BLaER1 treated with 17β-estradiol and CSF1 and Interleukin-3, amounts not matched to agents 10 nM and 100 nM (cell line): Measurements from ENCODE around the gene SLC39A7.

ENCODE experiments used
- H3K27ac ChIP-seq, 11 experiments: shearing (Covaris generic); formaldehyde crosslinking; 2 replicates each; pipeline ENCODE4 v1.8.1; 2022
- H3K27me3 ChIP-seq, 11 experiments: shearing (Covaris generic); formaldehyde crosslinking; 2 replicates each; pipeline ENCODE4 v1.8.1; 2022
- H3K36me3 ChIP-seq, 11 experiments: shearing (Covaris generic); formaldehyde crosslinking; 2 replicates each; pipeline ENCODE4 v1.8.1; 2022
- H3K4me1 ChIP-seq, 10 experiments: shearing (Covaris generic); formaldehyde crosslinking; 2 replicates each; pipeline ENCODE4 v1.8.1; 2022
- H3K4me2 ChIP-seq, 11 experiments: shearing (Covaris generic); formaldehyde crosslinking; 2 replicates each; pipeline ENCODE4 v1.8.1; 2022
- H3K4me3 ChIP-seq, 10 experiments: shearing (Covaris generic); formaldehyde crosslinking; 2 replicates each; pipeline ENCODE4 v1.8.1; 2022
- H3K9ac ChIP-seq, 11 experiments: shearing (Covaris generic); formaldehyde crosslinking; 2 replicates each; pipeline ENCODE4 v1.8.1; 2022
- H3K9me3 ChIP-seq, 11 experiments: shearing (Covaris generic); formaldehyde crosslinking; replicated peaks in 1 of 11; 2 replicates each; pipeline ENCODE4 v1.8.1; 2022
- H4K20me1 ChIP-seq, 11 experiments: shearing (Covaris generic); formaldehyde crosslinking; 2 replicates each; pipeline ENCODE4 v1.8.1; 2022
- Cebpa-rat ChIP-seq, 11 experiments: shearing (Covaris generic); IDR thresholded peaks; 2 replicates each; pipeline ENCODE4 v1.8.1; 2022

The SLC39A7 gene

GRCh38 chr6:33173535-33174180 lies 27.0 kb upstream of the SLC39A7 start:
- no peak for TF ChIP-seq Cebpa-rat (IDR thresholded peaks at IDR 0.05)
- Histone ChIP-seq H3K36me3 (no peaks in the 10 kb centered on the region), H3K9ac (peak overlapping the region in 8 of 11 experiments; percentile 8 to 54 (median 34); a peak in 10 of 22 replicates), H3K4me1 (peaks cover 22 to 94% (median 84%) of the 10 kb centered on the region in 10 experiments), H4K20me1 (no peaks in the 10 kb centered on the region), H3K27me3 (no peaks in the 10 kb centered on the region), H3K9me3 (no peaks in the 10 kb centered on the region), H3K4me2 (peak overlapping the region; percentile 8 to 93 (median 86); a peak in 21 of 22 replicates), H3K4me3 (no peak overlapping the region; a peak in 1 of 20 replicates), H3K27ac (no peak overlapping the region)

DNA sequence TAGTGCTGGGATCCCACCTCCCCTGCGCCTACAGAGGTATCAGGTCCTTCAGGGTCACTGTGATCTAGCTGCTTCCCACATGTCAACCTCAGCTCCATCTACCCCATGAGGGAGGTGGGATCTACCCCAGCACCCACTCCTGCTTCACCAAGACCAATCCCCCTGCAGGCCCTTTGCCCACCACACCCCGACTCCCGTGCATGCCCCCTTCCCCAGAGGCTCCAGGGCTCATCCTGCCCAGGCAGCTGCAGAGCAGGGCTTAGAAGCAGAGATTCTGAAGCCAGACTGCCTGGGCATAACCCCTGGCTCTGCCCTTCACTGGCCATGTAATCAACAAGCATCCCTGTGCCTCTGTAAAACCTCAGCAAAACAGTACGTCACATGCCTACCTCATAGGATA lies 25.9 kb upstream of the SLC39A7 start:
- Histone ChIP-seq H3K9ac (peak overlapping the region in 1 of 11 experiments; percentile 54; a peak in 1 of 22 replicates), H3K36me3 (no peaks in the 10 kb centered on the region), H3K4me3 (no peak overlapping the region), H3K9me3 (no peaks in the 10 kb centered on the region), H3K4me2 (peak overlapping the region in 9 of 11 experiments; percentile 71 to 93 (median 86); a peak in 17 of 22 replicates), H4K20me1 (no peaks in the 10 kb centered on the region), H3K27me3 (no peaks in the 10 kb centered on the region), H3K4me1 (peaks cover 18 to 91% (median 77%) of the 10 kb centered on the region in 10 experiments), H3K27ac (no peak overlapping the region)
- no peak for TF ChIP-seq Cebpa-rat (IDR thresholded peaks at IDR 0.05)

GRCh38 chr6:33175436-33176069 lies 25.1 kb upstream of the SLC39A7 start:
- no peak for TF ChIP-seq Cebpa-rat (IDR thresholded peaks at IDR 0.05)
- Histone ChIP-seq H3K4me2 (peak overlapping the region in 7 of 11 experiments; percentile 77 to 93 (median 87); a peak in 13 of 22 replicates), H3K9ac (peak overlapping the region in 1 of 11 experiments; percentile 54; a peak in 1 of 22 replicates), H3K27ac (no peak overlapping the region), H3K9me3 (no peaks in the 10 kb centered on the region), H3K36me3 (no peaks in the 10 kb centered on the region), H3K4me3 (no peak overlapping the region), H4K20me1 (no peaks in the 10 kb centered on the region), H3K27me3 (no peaks in the 10 kb centered on the region), H3K4me1 (peaks cover 14 to 83% (median 70%) of the 10 kb centered on the region in 10 experiments)

- no peak for TF ChIP-seq Cebpa-rat (IDR thresholded peaks at IDR 0.05)
- H3K27me3 ChIP-seq: no peaks in the 10 kb centered on the region
These were observed 23.8 kb upstream of the SLC39A7 start for GRCh38 chr6:33176906-33177305.

DNA sequence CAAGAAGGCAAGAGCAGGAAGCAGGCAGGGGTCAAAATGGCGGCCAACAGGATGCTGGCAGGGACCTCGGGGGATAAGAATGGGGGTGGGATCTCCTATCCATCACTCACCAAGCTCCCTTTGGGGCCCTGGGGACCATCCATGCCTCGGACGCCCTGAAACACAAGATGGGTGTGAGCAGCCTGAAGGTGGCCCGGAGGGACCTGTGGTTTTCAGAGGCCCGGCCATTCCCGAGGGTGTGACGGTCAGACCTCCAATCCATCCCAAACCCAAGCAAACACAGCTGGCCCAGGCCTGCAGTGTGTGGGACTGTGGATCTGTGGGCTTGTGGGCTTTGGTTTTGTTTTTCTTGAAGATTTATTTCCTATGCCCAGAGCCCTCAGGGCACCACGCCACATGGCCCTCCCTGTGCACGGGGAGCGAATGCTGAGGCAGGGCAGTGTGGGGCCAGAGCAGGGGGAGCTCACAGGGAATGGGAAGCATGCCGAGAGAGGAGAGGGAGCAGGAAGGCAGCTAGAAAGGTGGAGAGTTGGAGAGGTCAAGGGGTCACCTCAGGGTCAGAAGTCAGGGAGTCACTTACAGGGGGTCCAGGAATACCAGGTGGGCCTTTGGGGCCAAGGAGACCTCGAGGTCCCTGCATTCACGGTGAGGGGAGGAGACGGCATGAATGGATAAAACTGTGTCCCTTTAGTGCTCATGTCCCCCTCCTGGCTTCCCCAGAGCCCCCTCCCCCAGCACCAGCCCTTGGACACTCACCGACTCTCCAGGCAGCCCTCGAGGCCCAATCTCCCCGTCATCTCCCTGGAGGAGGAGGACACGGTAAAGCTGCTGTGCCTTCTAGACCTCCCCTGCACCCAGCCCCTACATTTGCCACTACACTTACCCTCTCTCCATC lies 22.9 kb upstream of the SLC39A7 start:
- peaks cover 0 to 6% (median 3%) of the 10 kb centered on the region in 11 experiments; a peak in 9 of 22 replicates for H3K9me3 ChIP-seq
- 0 out of 22 replicates have a peak overlapping the region, but pooled peaks of 2 of the 11 experiments have one; percentile 24 to 26 for H3K9ac ChIP-seq
- peak overlapping the region; percentile 5 to 92 (median 62); a peak in 19 of 22 replicates for H3K4me2 ChIP-seq
- H4K20me1 ChIP-seq: no peaks in the 10 kb centered on the region
- H3K27me3 ChIP-seq: no peaks in the 10 kb centered on the region
- no peaks in the 10 kb centered on the region for H3K36me3 ChIP-seq
- H3K4me1 ChIP-seq: peaks cover 11 to 61% (median 49%) of the 10 kb centered on the region in 10 experiments
- H3K4me3 ChIP-seq: no peak overlapping the region
- peak overlapping the region in 6 of 11 experiments; percentile 12 to 55 (median 32); a peak in 9 of 22 replicates for H3K27ac ChIP-seq
- TF ChIP-seq Cebpa-rat (IDR thresholded peaks at IDR 0.05): no peak

More at GRCh38 chr6:33176906-33177305, 23.8 kb upstream of the SLC39A7 start:
- no peaks in the 10 kb centered on the region for H4K20me1 ChIP-seq
- H3K4me3 ChIP-seq: no peak overlapping the region
- peak overlapping the region in 9 of 11 experiments; percentile 46 to 92 (median 68); a peak in 16 of 22 replicates for H3K4me2 ChIP-seq
- H3K27ac ChIP-seq: peak overlapping the region in 5 of 11 experiments; percentile 14 to 55 (median 47); a peak in 5 of 22 replicates
- no peaks in the 10 kb centered on the region for H3K36me3 ChIP-seq
- H3K4me1 ChIP-seq: peaks cover 14 to 70% (median 58%) of the 10 kb centered on the region in 10 experiments
- H3K9ac ChIP-seq: no peak overlapping the region
- H3K9me3 ChIP-seq: no peaks in the 10 kb centered on the region

GRCh38 chr6:33178755-33179475 lies 21.8 kb upstream of the SLC39A7 start:
- no peaks in the 10 kb centered on the region for H3K27me3 ChIP-seq
- H3K4me3 ChIP-seq: no peak overlapping the region
- TF ChIP-seq Cebpa-rat (IDR thresholded peaks at IDR 0.05): no peak
- H3K9me3 ChIP-seq: peaks cover 0 to 17% (median 12%) of the 10 kb centered on the region in 11 experiments; a peak in 14 of 22 replicates
- no peak overlapping the region for H3K27ac ChIP-seq
- no peaks in the 10 kb centered on the region for H3K36me3 ChIP-seq
- no peaks in the 10 kb centered on the region for H4K20me1 ChIP-seq
- peak overlapping the region in 4 of 11 experiments; percentile 75 to 92 (median 86); a peak in 5 of 22 replicates for H3K4me2 ChIP-seq
- H3K9ac ChIP-seq: no peak overlapping the region
- H3K4me1 ChIP-seq: peaks cover 8 to 61% (median 48%) of the 10 kb centered on the region in 10 experiments

DNA sequence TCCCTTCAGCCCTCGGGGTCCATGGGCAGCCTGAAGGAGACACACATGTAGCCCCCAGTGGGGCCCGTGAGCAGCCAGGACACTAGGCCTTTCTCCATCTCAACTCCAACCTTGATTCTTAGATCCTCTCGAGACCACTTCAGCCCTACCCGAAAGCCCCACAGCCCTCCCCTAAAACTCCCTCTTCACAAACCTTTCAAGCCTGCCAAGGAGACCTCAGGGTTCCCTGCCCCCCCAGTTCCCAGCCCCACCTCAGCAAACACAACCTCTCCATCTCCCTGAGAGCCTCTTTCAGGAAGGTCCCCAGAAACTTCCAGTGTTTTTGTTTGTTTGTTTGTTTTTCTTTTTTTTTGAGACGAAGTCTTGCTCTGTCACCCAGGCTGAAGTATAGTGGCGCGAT lies 19.5 kb upstream of the SLC39A7 start:
- peaks cover 0 to 28% (median 17%) of the 10 kb centered on the region in 11 experiments; a peak in 14 of 22 replicates for H3K9me3 ChIP-seq
- H3K4me1 ChIP-seq: peaks cover 8 to 45% (median 33%) of the 10 kb centered on the region in 10 experiments; a peak in 19 of 20 replicates
- H3K27me3 ChIP-seq: no peaks in the 10 kb centered on the region
- H3K27ac ChIP-seq: no peak overlapping the region
- no peak overlapping the region for H3K4me3 ChIP-seq
- no peak for TF ChIP-seq Cebpa-rat (IDR thresholded peaks at IDR 0.05)
- no peak overlapping the region for H3K9ac ChIP-seq
- H3K4me2 ChIP-seq: no peak overlapping the region
- no peaks in the 10 kb centered on the region for H4K20me1 ChIP-seq
- no peaks in the 10 kb centered on the region for H3K36me3 ChIP-seq
